GM15510 (cell line): ENCODE measurements around the gene SHROOM4.

Experiments used
- POLR2A ChIP-seq: IDR thresholded peaks from 3 replicates; pipeline ENCODE4 v1.6.1; 2011; ENCODE audit warnings: borderline replicate concordance; ENCODE audit not compliant: insufficient read length; ENCODE audit errors: extremely low read depth

Gene SHROOM4

GRCh38 chrX:50813843-50814661 lies at the start of gene SHROOM4:
SHROOM4 (minus strand) TSS chrX:50814194; CDS start chrX:50814018, 176 bp downstream.
- TF ChIP-seq POLR2A: no peak

GRCh38 chrX:50863471-50863870 lies 49.5 kb upstream of the SHROOM4 start:
- no peak for TF ChIP-seq POLR2A

- no peak for TF ChIP-seq POLR2A
Measured at GRCh38 chrX:50860518-50860917, 46.5 kb upstream of the SHROOM4 start.

GRCh38 chrX:50858548-50858947 lies 44.6 kb upstream of the SHROOM4 start:
- no peak for TF ChIP-seq POLR2A

- TF ChIP-seq POLR2A: no peak
Measured at GRCh38 chrX:50853399-50853798, 39.4 kb upstream of the SHROOM4 start.

GRCh38 chrX:50852524-50852923 lies 38.5 kb upstream of the SHROOM4 start:
- no peak for TF ChIP-seq POLR2A

- no peak for TF ChIP-seq POLR2A
Measured at GRCh38 chrX:50842221-50842620, 28.2 kb upstream of the SHROOM4 start.

- no peak for TF ChIP-seq POLR2A
Measured at GRCh38 chrX:50839730-50840129, 25.7 kb upstream of the SHROOM4 start.

- no peak for TF ChIP-seq POLR2A
Measured at GRCh38 chrX:50838820-50839600, 25.0 kb upstream of the SHROOM4 start.

GRCh38 chrX:50827996-50828395 lies 14.0 kb upstream of the SHROOM4 start:
- no peak for TF ChIP-seq POLR2A

GRCh38 chrX:50825825-50826224 lies 11.8 kb upstream of the SHROOM4 start:
- no peak for TF ChIP-seq POLR2A

- no peak for TF ChIP-seq POLR2A
Measured at GRCh38 chrX:50818986-50819385, 5.0 kb upstream of the SHROOM4 start.

GRCh38 chrX:50815120-50815519 lies 1.1 kb upstream of the SHROOM4 start:
- TF ChIP-seq POLR2A: no peak

GRCh38 chrX:50814701-50815100 lies 707 bp upstream of the SHROOM4 start:
- no peak for TF ChIP-seq POLR2A

GRCh38 chrX:50812995-50813842 lies 775 bp downstream of the SHROOM4 start:
- no peak for TF ChIP-seq POLR2A
